ENCODE measurements around the gene KCNE3.
"Not testable (repeated sequence)": the region's sequence is repeated elsewhere in the genome, so short reads cannot be mapped to it uniquely, and the experiment has no call there.

KCNE3 gene

DNA sequence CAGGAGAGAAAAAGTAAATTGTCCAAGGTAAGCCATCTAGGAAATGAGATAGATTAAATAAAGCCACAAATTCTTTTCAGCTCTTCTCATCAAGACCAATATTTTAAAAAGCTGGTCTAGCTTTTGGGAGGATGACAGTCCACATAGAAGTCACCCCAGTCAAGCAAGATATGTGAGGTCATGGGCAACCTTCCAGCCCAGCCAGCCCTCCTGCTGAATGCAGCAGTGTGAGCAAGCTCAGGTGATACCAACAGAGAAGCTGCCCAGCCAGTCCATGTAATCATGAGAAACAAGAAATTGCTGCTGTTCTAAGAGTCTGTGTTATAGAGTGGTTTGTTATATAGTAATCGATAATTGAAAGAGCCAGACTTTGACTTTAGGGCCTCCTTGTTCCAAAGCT lies 28.7 kb downstream of the KCNE3 start:
- DNase-seq = no peak

GRCh38 chr11:74437441-74438042 lies 29.8 kb downstream of the KCNE3 start:
- DNase-seq = no peak

- DNase-seq = no peak
Measured at GRCh38 chr11:74434528-74434927, 32.8 kb downstream of the KCNE3 start.

DNA sequence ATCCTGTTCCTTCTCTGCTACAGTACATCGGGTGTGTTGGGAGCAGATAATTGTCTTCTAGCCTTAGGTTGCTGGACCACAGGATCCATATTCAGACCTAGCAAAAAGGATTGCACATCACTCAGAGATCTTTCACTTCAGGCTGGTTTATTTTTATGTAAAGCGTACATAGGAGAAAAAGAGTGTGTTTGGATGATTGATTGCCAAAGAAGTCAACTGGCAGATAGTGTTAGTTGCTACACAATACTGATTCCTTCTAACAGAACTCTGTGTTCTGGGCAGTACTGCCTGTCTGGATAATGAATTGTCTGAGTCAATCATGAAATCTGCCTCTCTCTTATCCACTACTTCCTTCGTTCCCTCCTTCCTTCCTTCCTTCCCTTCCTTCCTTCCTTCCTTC lies 38.1 kb downstream of the KCNE3 start:
- no peak for DNase-seq

DNA sequence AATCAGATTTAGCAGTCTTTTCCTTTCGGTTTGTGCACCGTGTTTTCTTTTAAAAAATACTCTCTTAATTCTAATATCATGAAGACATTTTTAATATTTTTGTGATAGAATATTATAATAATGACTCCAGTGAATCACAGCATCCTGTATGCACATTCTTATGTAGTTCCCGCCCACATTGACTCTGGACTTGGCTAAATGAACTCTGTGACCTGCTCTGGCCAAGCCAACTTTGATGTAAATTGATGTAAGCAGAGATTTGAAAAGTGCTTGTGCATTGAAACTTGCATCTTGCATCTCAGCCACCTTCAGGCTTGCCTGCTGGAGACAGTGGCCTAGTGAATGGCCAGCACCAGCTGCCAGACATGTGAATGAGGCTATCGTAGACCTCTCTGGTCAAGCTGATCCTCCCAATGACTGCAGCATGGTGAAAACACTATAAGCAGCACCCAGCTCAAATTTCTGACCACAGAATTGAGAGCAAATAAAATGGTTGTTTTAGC lies 39.9 kb downstream of the KCNE3 start:
- no peak for DNase-seq

DNA sequence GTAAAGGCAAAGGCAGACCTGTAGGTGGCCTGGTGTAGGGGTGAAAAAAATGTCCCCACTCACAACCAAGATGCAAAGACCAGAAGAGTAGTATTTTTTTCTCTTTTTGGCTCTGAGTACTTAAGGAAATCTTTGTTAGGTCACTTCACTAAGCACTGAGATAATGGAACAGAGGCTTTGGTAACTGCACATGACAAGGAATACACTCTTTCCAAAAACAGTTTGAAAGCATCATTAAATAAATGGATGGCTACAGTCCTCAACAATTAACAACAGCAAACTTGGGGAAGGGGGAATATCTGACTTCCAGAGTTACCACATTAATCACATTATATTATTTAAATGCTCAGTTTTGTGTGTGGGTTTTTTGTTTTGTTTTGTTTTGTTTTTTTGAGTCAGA lies 42.2 kb downstream of the KCNE3 start:
- no peak for DNase-seq

DNA sequence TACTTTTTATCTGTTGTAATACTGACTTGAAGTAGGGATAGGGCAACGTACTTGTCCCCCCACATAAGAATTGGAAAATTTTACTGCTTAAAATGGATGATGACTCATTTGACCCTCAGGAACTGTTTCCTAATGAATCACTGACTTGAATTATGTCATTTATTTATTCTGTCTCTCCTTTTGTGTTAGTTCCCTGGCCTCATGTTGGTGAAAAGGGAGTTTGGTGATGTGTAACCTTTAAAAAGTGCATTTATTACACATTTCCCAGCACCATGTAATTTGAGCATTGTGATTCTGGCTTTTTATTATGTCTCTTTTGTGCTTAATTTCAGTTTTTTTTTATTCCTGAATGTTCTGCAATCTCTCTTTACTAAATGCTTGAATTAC lies 48.8 kb downstream of the KCNE3 start:
- no peak for DNase-seq

GRCh38 chr11:74417860-74418508 lies 49.4 kb downstream of the KCNE3 start:
- no peak for DNase-seq

GRCh38 chr11:74417379-74417804 lies 50.0 kb downstream of the KCNE3 start:
- DNase-seq = no peak

GRCh38 chr11:74416974-74417373 lies 50.4 kb downstream of the KCNE3 start:
- not testable (repeated sequence) for DNase-seq

- DNase-seq = no peak
Measured at GRCh38 chr11:74412733-74413359, 54.5 kb downstream of the KCNE3 start.

- no peak for DNase-seq
Measured at GRCh38 chr11:74412321-74412720, 55.0 kb downstream of the KCNE3 start.

- DNase-seq = no peak
Measured at GRCh38 chr11:74409633-74410032, 57.7 kb downstream of the KCNE3 start.

Data from NCI-H1092 (cell line).